K562 (cell line): ENCODE results near the gene SCUBE2. TPM values are rescaled to one million over a fixed set of nuclear protein-coding genes. Genes with fewer than 3 reads are reported as not detected.

ENCODE experiments used
- ATAC-seq: fragments of 200-7000 bp; cut with Tn5 transposase; 3 replicates; pipeline ENCODE4 v1.9.1; 2020; ENCODE audit warnings: moderate library complexity
- BruUV-seq: library from RNA; stranded (reverse); fragments of 400-500 nt; replicated peaks from 2 replicates; lab custom pipeline; 2021; lab: Mats Ljungman, UMichigan
- CTCF ChIA-PET: fragments of 300-600 bp; formaldehyde crosslinking; extraction: SDS; loops from one replicate; lab custom pipeline; 2021; ENCODE audit warnings: low intra/inter-chr PET ratio; lab: Yijun Ruan, JAX
- POLR2A ChIA-PET: fragments of 300-600, 350-650 bp; sonication (Branson Sonifier 250); formaldehyde crosslinking; extraction: SDS; loops from one replicate; lab custom pipeline; 2021; ENCODE audit warnings: antibody characterized with exemption, inconsistent platforms; lab: Yijun Ruan, JAX
- DNase-seq, 4 experiments: peaks; one replicate each; pipeline versions ENCODE4 v3.0.0 to v3.0.0-alpha.2; 2011 to 2018; ENCODE audit warnings: low spot score in 3 of 4, mixed read lengths in 3 of 4; ENCODE audit errors: extremely low read depth in 1 of 4
- FAIRE-seq: peaks from 2 replicates; lab custom pipeline; 2011; peaks lifted over from hg19 to GRCh38; lab: Jason Lieb, UNC
- H2AFZ ChIP-seq: 2 replicates; pipeline ENCODE4 v1.6.0; 2011; ENCODE audit warnings: low read depth, low read length, control low read depth, inconsistent platforms
- H3K27ac ChIP-seq: fragments of 200-600 bp; 3 replicates; pipeline ENCODE4 v1.8.0; 2011; ENCODE audit warnings: low read depth, mild to moderate bottlenecking, control low read depth, inconsistent platforms, low read length, moderate library complexity, mixed read lengths; ENCODE audit errors: extremely low read depth
- H3K27me3 ChIP-seq, 2 experiments: fragments of 300-600 bp in 1 of 2; 2 replicates in 1 of 2; 3 replicates in 1 of 2; pipeline versions ENCODE4 v1.6.0 to v1.8.0; 2011; ENCODE audit warnings: inconsistent platforms in 2 of 2, low read length in 2 of 2, mild to moderate bottlenecking in 1 of 2, mixed read lengths in 1 of 2, moderate library complexity in 1 of 2; ENCODE audit not compliant: control insufficient read depth in 2 of 2, insufficient read depth in 2 of 2
- H3K36me3 ChIP-seq: fragments of 300-600 bp; 3 replicates; pipeline ENCODE4 v1.8.0; 2011; ENCODE audit warnings: mild to moderate bottlenecking, low read length, inconsistent platforms; ENCODE audit not compliant: control insufficient read depth, insufficient read depth
- H3K4me1 ChIP-seq, 2 experiments: fragments of 200-600 bp in 1 of 2; replicated peaks in 1 of 2; 2 replicates in 1 of 2; 3 replicates in 1 of 2; pipeline versions ENCODE4 v1.5.1 to v1.8.0; 2011; ENCODE audit warnings: inconsistent platforms in 2 of 2, low read length in 2 of 2, mild to moderate bottlenecking in 1 of 2, mixed read lengths in 1 of 2, moderate library complexity in 1 of 2; ENCODE audit not compliant: control insufficient read depth in 2 of 2, insufficient read depth in 2 of 2
- H3K4me2 ChIP-seq: 2 replicates; pipeline ENCODE4 v1.6.1; 2011; ENCODE audit warnings: low read length, control low read depth, inconsistent platforms, mixed read lengths; ENCODE audit not compliant: insufficient read depth
- H3K4me3 ChIP-seq: fragments of 200-600 bp; sonication (generic), shearing (Covaris generic); 2 replicates; pipeline ENCODE4 v1.5.1; 2016; ENCODE audit warnings: control low read depth, inconsistent platforms
- H3K79me2 ChIP-seq: fragments of 200-600 bp; 3 replicates; pipeline ENCODE4 v1.8.0; 2011; ENCODE audit warnings: low read length, inconsistent platforms; ENCODE audit not compliant: control insufficient read depth, insufficient read depth
- H3K9ac ChIP-seq, 2 experiments: 2 replicates each; pipeline versions ENCODE4 v1.6.0 to v1.6.1; 2011; ENCODE audit warnings: low read depth in 2 of 2, low read length in 2 of 2, control low read depth in 1 of 2, inconsistent platforms in 1 of 2, mild to moderate bottlenecking in 1 of 2, mixed read lengths in 1 of 2; ENCODE audit not compliant: insufficient read depth in 1 of 2
- H3K9me1 ChIP-seq: one replicate; pipeline ENCODE4 v1.6.0; 2011; ENCODE audit warnings: inconsistent platforms, mild to moderate bottlenecking, low read length, moderate library complexity; ENCODE audit not compliant: control insufficient read depth, insufficient read depth
- H3K9me3 ChIP-seq: replicated peaks from 2 replicates; pipeline ENCODE4 v1.5.1; 2011; ENCODE audit warnings: low read depth, low read length, inconsistent platforms; ENCODE audit not compliant: control insufficient read depth, insufficient read depth
- H4K20me1 ChIP-seq: replicated peaks from 2 replicates; pipeline ENCODE4 v1.6.1; 2011; ENCODE audit warnings: low read length, inconsistent platforms, mixed read lengths; ENCODE audit not compliant: control insufficient read depth, insufficient read depth
- GTF2B ChIP-seq: IDR thresholded peaks from 2 replicates; pipeline ENCODE4 v1.6.1; 2011; ENCODE audit not compliant: insufficient read length; ENCODE audit errors: extremely low read depth
- HES1 ChIP-seq: fragments of 450-650 bp; IDR thresholded peaks from 2 replicates; pipeline ENCODE4 v1.6.1; 2016; ENCODE audit warnings: low read depth, mild to moderate bottlenecking, moderate library complexity
- PREB ChIP-seq: sonication (generic); formaldehyde crosslinking; IDR thresholded peaks from 2 replicates; pipeline ENCODE4 v1.8.1; 2023; ENCODE audit warnings: mild to moderate bottlenecking, missing genetic modification reagents
- RFX7 ChIP-seq: fragments of 250-450 bp; sonication (Bioruptor Pico); IDR thresholded peaks from 2 replicates; pipeline ENCODE4 v1.5.1; 2021; ENCODE audit warnings: mild to moderate bottlenecking
- RNF2 ChIP-seq: sonication (generic); IDR thresholded peaks from 2 replicates; pipeline ENCODE4 v1.6.1; 2016
- TAF15 ChIP-seq: fragments of 200-400 bp; formaldehyde crosslinking; IDR thresholded peaks from 2 replicates; pipeline ENCODE4 v1.6.1; 2017; ENCODE audit warnings: mild to moderate bottlenecking, low read depth, low read length, moderate library complexity
- ZNF224 ChIP-seq: sonication (generic); formaldehyde crosslinking; IDR thresholded peaks from 2 replicates; pipeline ENCODE4 v1.8.0; 2022; ENCODE audit warnings: mild to moderate bottlenecking, missing genetic modification reagents
- ZNF274 ChIP-seq: IDR thresholded peaks from 2 replicates; pipeline ENCODE4 v1.6.1; 2011; ENCODE audit warnings: low read depth, mild to moderate bottlenecking, low read length, moderate library complexity, borderline replicate concordance
- WGBS: fragments of 100-300 bp; shearing (Covaris generic); methylation state at CpG from one replicate; pipeline ENCODE4 v1.1.6; 2016; ENCODE audit warnings: low coverage, mixed read lengths; ENCODE audit not compliant: insufficient coverage; ENCODE audit errors: missing lambda C conversion rate; 5-methylcytosine and 5-hydroxymethylcytosine counted together
- in situ Hi-C: fragments of 300-500 bp; cut with MboI; formaldehyde crosslinking; loops from 4 replicates; pipeline ENCODE4 v1.15.0; 2018; ENCODE audit warnings: inconsistent platforms, mixed read lengths
- intact Hi-C: fragments of 100-400 bp; cut with micrococcal nuclease; formaldehyde crosslinking; loops from 2 replicates; pipeline ENCODE4 v1.14.2; 2022
- polyA plus RNA-seq, 8 experiments: library from polyadenylated mRNA; depleted of rRNA in 4 of 8; stranded (reverse) in 5 of 8; unstranded in 3 of 8; fragments of >200 nt; fragmentation: Nextera tagmentation in 2 of 8; fragmentation: Illumina TruSeq in 1 of 8; extraction: Ambion mirVana in 2 of 8; extraction: Trizol in 1 of 8; gene quantifications; 2 replicates each; pipeline versions ENCODE4 v1.2.1 to v1.2.3, GENCODE V29; 2011 to 2014; ENCODE audit warnings: inconsistent platforms in 1 of 8, missing spikeins in 1 of 8
- total RNA-seq, 7 experiments: library from RNA; depleted of rRNA in 6 of 7; stranded (reverse); fragments of >200 nt in 6 of 7; fragmentation: Illumina TruSeq in 2 of 7; extraction: Trizol in 2 of 7; gene quantifications; 2 replicates each; pipeline versions ENCODE4 v1.2.1 to v1.2.3, GENCODE V29; 2011 to 2021; ENCODE audit warnings: low replicate concordance in 1 of 7

The SCUBE2 gene
- total and polyA plus RNA-seq, 9 of the 15 experiments (the other 6 are each of a cell fraction or from before 2014, with no cell fraction given) = 0.06 to 0.40 (median 0.07) TPM; not detected in 6

GRCh38 chr11:9094420-9094819, 3.0 kb upstream of the SCUBE2 start:
- TF ChIP-seq PREB (CRISPR knock-in tag) (no peak), GTF2B (no peak), TAF15 (no peak), RFX7 (CRISPR knock-in tag) (no peak), ZNF274 (no peak), RNF2 (no peak), ZNF224 (CRISPR knock-in tag) (no peak), HES1 (no peak)
- TF ChIP-seq, all 486 proteins: peak for 0
- in situ Hi-C loops (no loop called here), intact Hi-C loops (no loop called here)
- WGBS = 4% methylated on average over 8 of the region's 8 CpGs
- POLR2A ChIA-PET = interaction anchor here (0.6 kb wide), 2 partner anchors 60 to 215 kb away, joined by 3 read pairs; no protein-coding TSS in a partner anchor
- no peak for ATAC-seq
- no peak for FAIRE-seq
- Histone ChIP-seq H3K4me2 (no peak overlapping the region), H3K27me3 (peaks cover 36 to 57% of the 10 kb centered on the region in 2 experiments), H3K4me1 (peaks cover 0 to 16% of the 10 kb centered on the region in 2 experiments; a peak in 2 of 5 replicates), H3K36me3 (no peaks in the 10 kb centered on the region), H3K9me3 (no peaks in the 10 kb centered on the region), H2AFZ (no peak overlapping the region), H3K9ac (no peak overlapping the region), H3K9me1 (no peaks in the 10 kb centered on the region), H3K4me3 (no peak overlapping the region), H3K79me2 (no peaks in the 10 kb centered on the region), H4K20me1 (no peaks in the 10 kb centered on the region), H3K27ac (no peak overlapping the region)
- DNase-seq = no peak
- CTCF ChIA-PET = no interaction called here
- BruUV-seq = no TSS peak
